Lower leg skin (tissue), 4 donors: ENCODE measurements around the gene BCAT1. TPM values are rescaled to one million over a fixed set of nuclear protein-coding genes. Genes with fewer than 3 reads are reported as not detected.

Source experiments
- DNase-seq, 2 donors: peaks; one replicate each; pipeline ENCODE4 v3.0.0-alpha.2; 2019; ENCODE audit warnings: low spot score in 2 of 2
- H3K4me3 ChIP-seq: fragments of 200-600 bp; sonication (generic); 2 replicates; pipeline ENCODE4 v1.5.1; 2017; ENCODE audit warnings: mild to moderate bottlenecking, low read depth; ENCODE audit not compliant: poor library complexity, severe bottlenecking
- POLR2A ChIP-seq, 2 donors: fragments of 450-650 bp; IDR thresholded peaks; one replicate each; pipeline ENCODE4 v1.6.1; 2016 to 2017; ENCODE audit warnings: antibody characterized with exemption in 2 of 2, mild to moderate bottlenecking in 1 of 2, moderate library complexity in 1 of 2
- WGBS, 2 donors: methylation state at CpG; one replicate each; pipeline ENCODE4 v1.1.5; 2018; 5-methylcytosine and 5-hydroxymethylcytosine counted together
- intact Hi-C: fragments of 100-400 bp; cut with DNase I; formaldehyde crosslinking; loops from one replicate; pipeline ENCODE4 v1.15.0; 2023; ENCODE audit warnings: low total_unique reads
- total RNA-seq, 4 donors: library from RNA; depleted of rRNA; stranded (reverse); fragments of >200 nt; gene quantifications; one replicate each; pipeline ENCODE4 v1.1.0, GENCODE V29; 2016
- TF ChIP-seq, protein P1 (sequence below), 3 donors: fragments of 450-650 bp; IDR thresholded peaks; one replicate each; pipeline ENCODE4 v1.5.1; 2016; ENCODE audit warnings: antibody characterized with exemption in 3 of 3, mild to moderate bottlenecking in 3 of 3, moderate library complexity in 2 of 3

The BCAT1 gene
- total RNA-seq, 4 donors from 2014 or later, result 1.0 to 4.6 (median 2.8) TPM

DNA sequence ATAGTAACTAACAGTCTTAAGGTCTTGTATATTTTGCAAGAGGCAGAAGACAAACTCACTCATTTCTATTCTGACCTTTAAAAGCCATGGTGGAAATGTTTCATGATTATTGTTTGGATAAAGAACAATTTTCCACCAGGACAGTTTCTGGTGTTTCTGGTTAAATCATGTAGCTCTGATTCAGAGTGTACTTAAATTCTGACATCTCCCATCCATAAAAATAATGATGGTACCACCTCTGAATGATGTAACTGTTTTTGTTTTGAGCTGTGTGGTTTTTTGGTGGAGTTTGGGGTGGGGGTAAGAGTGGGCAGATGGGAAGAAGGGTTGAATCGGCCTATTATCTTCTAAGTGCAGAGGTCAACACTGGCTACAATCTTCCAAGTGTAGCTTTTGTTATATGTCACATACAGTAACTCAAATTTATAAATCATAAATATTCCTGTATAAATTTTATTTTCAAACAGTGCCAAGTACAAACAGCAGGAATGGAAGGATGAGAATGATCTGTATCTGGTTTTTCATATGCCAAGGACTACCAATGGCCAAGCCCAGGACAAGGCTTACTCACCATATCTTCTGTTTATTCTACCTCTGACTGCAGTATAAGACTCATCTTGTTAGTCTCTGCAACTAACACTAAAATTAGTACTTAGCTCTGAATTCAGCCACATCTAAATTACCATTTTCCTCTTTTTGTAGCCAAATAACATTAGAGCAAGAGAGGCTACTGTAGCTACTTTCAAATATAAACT, 108.7 kb downstream of the BCAT1 start:
- intact Hi-C loops, result no loop called here
- WGBS, 2 donors, result 75 to 77% methylated on average over 1 of the region's 1 CpG
- no peak overlapping the region for H3K4me3 ChIP-seq
- no peak for TF ChIP-seq POLR2A (IDR thresholded peaks at IDR 0.05)
- TF ChIP-seq, protein P1, sequence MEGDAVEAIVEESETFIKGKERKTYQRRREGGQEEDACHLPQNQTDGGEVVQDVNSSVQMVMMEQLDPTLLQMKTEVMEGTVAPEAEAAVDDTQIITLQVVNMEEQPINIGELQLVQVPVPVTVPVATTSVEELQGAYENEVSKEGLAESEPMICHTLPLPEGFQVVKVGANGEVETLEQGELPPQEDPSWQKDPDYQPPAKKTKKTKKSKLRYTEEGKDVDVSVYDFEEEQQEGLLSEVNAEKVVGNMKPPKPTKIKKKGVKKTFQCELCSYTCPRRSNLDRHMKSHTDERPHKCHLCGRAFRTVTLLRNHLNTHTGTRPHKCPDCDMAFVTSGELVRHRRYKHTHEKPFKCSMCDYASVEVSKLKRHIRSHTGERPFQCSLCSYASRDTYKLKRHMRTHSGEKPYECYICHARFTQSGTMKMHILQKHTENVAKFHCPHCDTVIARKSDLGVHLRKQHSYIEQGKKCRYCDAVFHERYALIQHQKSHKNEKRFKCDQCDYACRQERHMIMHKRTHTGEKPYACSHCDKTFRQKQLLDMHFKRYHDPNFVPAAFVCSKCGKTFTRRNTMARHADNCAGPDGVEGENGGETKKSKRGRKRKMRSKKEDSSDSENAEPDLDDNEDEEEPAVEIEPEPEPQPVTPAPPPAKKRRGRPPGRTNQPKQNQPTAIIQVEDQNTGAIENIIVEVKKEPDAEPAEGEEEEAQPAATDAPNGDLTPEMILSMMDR (IDR thresholded peaks at IDR 0.05), result no peak
- no peak for DNase-seq

DNA sequence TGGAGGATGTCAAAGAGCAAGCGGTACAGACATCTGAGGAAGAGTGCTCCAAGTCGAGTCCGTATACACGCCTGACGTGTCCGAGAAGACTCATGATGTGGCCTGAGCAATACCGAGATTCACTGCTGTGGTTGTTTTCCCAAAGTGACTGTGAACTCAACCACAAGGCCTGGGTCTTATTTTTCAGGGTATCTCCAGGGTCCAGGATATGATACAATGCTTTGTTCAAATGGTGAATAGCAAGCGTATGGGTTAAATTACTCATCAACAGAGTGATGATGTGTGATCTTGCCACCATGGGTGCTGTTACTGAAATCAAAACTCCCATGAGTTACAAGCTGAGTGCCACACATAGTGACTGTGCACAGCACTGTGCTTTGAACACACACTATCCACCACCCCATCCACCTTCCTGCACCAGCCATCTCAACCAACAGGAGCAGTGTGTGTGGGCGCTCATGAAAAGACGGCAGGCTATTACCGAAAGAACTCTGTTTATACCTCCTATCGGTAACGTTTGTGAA, 109.6 kb downstream of the BCAT1 start:
- DNase-seq, result no peak
- no peak overlapping the region for H3K4me3 ChIP-seq
- whole genome bisulfite sequencing, 2 donors, result 64 to 73% methylated on average over 13 of the region's 13 CpGs
- TF ChIP-seq POLR2A (IDR thresholded peaks at IDR 0.05), result no peak
- TF ChIP-seq, protein P1 (IDR thresholded peaks at IDR 0.05), result no peak
- intact Hi-C loops, result no loop called here

DNA sequence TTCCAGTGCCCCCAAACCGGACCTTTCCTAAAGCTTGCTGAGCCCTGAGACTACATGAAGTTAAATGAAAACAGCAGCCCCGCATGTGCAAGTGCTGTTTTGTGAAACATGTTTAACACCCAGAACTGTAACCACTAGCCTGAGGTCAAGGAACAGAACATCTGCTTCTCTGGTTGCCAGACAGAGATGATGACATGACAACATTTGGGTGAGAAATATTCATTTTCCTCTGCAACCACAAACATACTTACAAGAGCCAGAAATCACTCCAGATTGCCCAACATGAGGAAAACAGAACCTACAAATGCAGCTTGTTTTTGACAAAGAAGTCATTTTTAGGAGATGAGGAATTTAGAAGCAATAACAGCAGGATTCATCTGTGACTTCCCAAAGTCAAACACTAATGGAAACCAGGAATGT, 110.4 kb downstream of the BCAT1 start:
- no peak for TF ChIP-seq POLR2A (IDR thresholded peaks at IDR 0.05)
- TF ChIP-seq, protein P1 (IDR thresholded peaks at IDR 0.05), result no peak
- intact Hi-C loops, result no loop called here
- H3K4me3 ChIP-seq, result no peak overlapping the region
- 20 to 24% methylated on average over 2 of the region's 2 CpGs for WGBS, 2 donors
- peak in 1 of 2 donors; percentile 79 for DNase-seq

DNA sequence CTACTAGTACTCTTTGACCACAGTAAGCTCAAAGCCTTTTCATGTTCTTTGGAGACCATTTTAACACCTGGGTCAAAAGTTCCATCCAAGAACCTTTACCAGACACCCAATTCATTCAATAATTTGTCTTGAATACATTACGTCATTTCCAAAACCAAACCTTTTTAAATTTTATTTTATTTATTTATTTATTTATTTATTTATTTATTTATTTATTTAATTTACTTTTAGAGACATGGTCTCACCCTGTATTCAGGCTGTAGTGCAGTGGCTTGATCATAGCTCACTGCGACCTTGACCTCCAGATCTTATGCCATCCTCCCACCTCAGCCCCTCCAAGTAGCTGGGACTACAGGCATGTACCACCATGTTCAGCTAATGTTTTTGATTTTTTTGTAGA, 113.5 kb downstream of the BCAT1 start:
- 95 to 97% methylated on average over 2 of the region's 2 CpGs for WGBS, 2 donors
- no peak for DNase-seq
- TF ChIP-seq POLR2A (IDR thresholded peaks at IDR 0.05), result no peak
- TF ChIP-seq, protein P1 (IDR thresholded peaks at IDR 0.05), result no peak
- no peak overlapping the region for H3K4me3 ChIP-seq
- intact Hi-C loops, result no loop called here

DNA sequence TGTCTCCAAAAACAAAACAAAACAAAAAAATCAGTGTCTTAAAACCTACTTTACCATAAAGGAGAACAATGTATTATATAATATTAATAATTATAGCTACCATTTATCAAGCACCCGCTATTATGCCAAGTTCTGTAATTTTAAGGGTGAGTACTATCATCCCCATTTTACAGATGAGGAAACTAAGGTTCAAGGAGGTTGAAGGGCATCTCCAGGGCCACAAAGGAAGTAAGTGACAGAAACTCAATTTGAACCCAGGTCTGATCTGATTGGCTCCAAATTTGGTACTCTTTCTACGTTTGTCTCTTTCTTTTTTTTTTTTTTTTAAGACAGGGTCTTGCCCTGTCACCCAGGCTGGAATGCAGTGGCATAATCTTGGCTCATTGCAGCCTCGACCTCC, 115.4 kb downstream of the BCAT1 start:
- 91 to 92% methylated on average over 3 of the region's 3 CpGs for WGBS, 2 donors
- no peak for DNase-seq
- H3K4me3 ChIP-seq, result no peak overlapping the region
- TF ChIP-seq, protein P1 (IDR thresholded peaks at IDR 0.05), result no peak
- TF ChIP-seq POLR2A (IDR thresholded peaks at IDR 0.05), result no peak
- intact Hi-C loops, result no loop called here
